Colon (tissue), 2 donors: ENCODE results near the gene CDC42BPA.

ENCODE experiments used
- FAIRE-seq: peaks from 2 replicates; lab custom pipeline; 2012; peaks lifted over from hg19 to GRCh38; lab: Jason Lieb, UNC
- donor health status: control.
- donor health status: control.

Gene CDC42BPA

GRCh38 chr1:227333423-227333822 lies 15.1 kb upstream of the CDC42BPA start:
- no peak for FAIRE-seq

DNA sequence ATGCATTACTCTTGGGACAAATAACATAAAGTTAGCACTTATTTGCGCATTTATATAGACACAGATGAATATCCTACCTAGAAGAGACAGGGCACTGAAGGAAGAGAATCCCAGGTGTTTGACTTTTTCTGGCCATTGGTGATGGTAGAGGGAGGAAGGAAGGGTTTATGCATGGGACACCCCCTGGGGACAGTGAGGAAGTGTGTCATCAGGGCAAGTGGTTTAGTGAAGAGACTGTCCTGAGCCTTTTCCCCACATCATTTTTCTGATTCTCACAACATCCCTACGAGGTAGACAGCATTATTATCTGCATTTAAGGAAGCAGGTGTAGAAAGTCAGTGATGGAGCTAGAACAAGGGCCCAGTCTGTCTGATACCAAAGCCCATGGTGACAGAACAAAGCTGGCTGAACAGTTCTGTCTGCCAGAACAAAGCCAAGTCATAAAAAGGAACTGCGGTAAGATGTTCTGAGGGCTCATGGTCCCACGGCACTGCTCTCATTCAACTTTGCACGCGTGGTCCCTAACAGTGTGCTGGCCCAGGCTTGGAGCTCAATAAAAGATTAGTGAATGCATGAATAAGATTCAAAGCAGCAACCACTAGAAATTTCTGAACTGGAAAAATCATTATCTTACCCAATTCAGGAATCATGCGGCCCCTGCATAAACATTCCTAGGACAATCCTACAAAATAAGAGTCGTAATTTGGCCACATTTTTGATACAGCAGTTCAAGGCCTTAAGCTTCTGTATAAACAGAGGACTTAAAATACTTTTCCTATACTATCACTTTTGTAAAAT lies 12.2 kb upstream of the CDC42BPA start:
- FAIRE-seq = no peak

DNA sequence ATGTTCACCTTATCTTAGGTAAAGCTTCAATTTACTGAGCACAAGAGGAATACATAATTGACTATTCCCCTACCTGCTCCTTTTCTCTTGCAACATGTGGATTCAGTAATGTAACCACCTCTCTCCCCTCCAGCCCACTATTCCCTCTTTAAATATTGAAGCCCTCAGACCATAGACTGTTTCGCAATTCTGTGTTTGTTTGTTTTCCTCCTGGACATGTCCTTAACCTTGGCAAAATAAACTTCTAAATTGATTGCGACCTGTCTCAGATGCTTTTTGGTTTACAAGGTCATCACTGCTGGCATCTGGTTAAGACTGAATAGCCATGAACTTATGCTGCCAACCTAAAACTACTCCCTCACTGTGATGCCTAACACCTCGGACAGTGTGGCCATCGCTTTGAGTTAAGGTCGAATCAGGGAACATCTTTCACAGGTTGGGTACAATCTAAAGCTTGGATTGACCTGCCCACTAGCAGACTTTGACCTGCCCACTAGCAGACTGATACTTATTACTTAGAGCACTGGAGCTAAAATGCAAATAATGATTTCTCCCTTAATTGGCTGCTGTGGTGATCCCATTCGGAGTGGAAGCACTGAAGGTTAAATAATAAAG lies 10.2 kb upstream of the CDC42BPA start:
- FAIRE-seq = no peak

- FAIRE-seq = no peak
Observed at GRCh38 chr1:227325156-227325555, 6.9 kb upstream of the CDC42BPA start.

GRCh38 chr1:227323967-227324268 lies 5.6 kb upstream of the CDC42BPA start:
- FAIRE-seq = no peak

GRCh38 chr1:227323171-227323966 lies 5.1 kb upstream of the CDC42BPA start:
- FAIRE-seq = no peak

GRCh38 chr1:227322376-227322775 lies 4.1 kb upstream of the CDC42BPA start:
- no peak for FAIRE-seq

DNA sequence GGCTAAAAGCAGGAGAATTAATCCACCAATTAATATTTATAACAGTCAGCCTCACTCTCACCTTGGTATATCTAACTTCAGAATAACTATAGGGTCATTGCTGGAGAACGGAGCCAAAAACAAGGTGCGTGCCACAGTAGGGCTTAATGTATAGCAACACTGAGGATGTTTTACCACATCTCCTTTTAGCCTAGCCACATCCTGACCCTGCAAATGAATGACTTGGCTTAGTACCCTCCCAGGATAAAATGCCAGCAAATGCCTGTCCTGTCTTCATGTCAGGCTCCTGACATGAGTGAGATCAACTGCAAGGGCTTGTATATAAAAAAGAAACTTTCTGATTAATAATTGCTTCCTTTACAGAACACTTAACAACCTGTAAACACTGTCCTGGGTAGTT lies 2.7 kb upstream of the CDC42BPA start:
- FAIRE-seq = no peak

DNA sequence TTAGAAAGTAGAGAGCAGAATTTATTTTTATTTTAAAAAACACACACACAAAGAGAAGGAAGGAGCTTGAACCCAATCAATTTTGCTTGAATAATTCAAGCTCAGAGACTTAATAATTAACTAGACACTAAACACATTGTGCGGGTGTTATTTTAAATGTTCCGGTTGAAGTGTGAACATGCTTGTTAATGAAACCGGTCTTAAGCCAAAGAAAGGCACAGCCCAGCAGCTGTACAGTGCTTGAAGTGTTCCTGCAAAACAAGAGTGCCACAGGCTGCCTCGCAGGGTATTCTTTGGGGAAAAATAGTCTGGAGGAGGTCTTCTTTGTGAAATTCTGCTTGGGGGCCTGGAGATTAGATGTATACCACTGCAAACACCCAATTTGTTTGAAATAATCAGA lies 2.2 kb upstream of the CDC42BPA start:
- FAIRE-seq = no peak

- no peak for FAIRE-seq
Observed at GRCh38 chr1:227318853-227319607, 738 bp upstream of the CDC42BPA start.

DNA sequence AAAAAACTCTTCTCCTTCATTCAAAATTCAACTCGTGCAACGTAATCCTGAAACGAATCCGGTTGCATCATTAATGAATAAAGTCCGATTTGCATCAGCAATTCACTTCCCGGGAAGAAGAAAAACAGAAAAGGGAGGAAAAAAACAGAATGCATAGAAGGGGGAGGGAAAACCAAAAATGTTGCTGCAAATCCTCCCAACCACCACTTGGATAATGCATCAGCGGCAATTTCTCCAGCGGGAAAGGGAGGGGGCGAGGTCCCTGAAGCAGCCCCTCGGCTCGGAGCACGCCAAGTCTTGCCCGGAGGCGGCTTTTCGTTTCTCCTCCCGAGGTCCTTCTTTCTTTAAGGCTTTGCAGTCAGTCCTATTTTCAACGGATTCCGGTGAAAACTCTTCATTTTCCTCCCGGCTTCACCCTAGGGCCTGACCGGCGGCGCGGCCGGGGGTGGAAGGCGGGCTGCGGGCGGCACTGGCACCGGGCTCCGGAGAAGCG lies 723 bp downstream of the CDC42BPA start:
- FAIRE-seq = no peak

- no peak for FAIRE-seq
Observed at GRCh38 chr1:227317011-227317451, 1.3 kb downstream of the CDC42BPA start.

GRCh38 chr1:227316456-227316855 lies 1.8 kb downstream of the CDC42BPA start:
- no peak for FAIRE-seq

- FAIRE-seq = no peak
Observed at GRCh38 chr1:227315629-227316346, 2.5 kb downstream of the CDC42BPA start.

GRCh38 chr1:227314014-227314848 lies 4.1 kb downstream of the CDC42BPA start:
- FAIRE-seq = peak; percentile 41

- FAIRE-seq = peak; percentile 78
Observed at GRCh38 chr1:227312361-227313025, 5.8 kb downstream of the CDC42BPA start.

DNA sequence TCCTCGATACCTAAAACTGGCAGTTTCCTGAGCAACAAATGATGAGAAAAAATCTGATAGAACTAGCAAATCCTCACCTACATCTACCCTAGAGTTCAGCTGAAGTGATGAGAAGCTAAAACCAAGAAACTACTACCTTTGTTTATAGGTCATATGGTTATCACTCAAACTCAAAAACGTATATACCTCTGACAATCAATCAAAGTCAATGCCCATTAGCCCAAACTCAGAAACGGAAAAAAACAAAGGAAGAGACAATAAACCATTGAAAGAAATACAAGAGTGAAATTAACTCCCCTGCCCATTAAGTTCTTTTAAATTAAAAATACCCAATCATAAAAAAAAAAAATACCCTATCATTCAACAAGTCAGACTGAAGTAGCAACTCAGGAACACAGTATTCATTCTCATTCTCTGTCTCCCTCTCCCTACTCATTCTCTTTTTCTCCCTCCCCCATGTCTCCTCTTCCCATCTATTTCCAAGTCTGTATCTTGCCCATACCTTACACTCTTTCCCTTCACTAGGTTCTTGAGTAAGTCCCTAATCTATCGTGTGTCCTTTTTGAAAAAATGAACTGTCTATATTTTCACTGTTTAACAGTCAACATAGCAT lies 6.8 kb downstream of the CDC42BPA start:
- FAIRE-seq = no peak

DNA sequence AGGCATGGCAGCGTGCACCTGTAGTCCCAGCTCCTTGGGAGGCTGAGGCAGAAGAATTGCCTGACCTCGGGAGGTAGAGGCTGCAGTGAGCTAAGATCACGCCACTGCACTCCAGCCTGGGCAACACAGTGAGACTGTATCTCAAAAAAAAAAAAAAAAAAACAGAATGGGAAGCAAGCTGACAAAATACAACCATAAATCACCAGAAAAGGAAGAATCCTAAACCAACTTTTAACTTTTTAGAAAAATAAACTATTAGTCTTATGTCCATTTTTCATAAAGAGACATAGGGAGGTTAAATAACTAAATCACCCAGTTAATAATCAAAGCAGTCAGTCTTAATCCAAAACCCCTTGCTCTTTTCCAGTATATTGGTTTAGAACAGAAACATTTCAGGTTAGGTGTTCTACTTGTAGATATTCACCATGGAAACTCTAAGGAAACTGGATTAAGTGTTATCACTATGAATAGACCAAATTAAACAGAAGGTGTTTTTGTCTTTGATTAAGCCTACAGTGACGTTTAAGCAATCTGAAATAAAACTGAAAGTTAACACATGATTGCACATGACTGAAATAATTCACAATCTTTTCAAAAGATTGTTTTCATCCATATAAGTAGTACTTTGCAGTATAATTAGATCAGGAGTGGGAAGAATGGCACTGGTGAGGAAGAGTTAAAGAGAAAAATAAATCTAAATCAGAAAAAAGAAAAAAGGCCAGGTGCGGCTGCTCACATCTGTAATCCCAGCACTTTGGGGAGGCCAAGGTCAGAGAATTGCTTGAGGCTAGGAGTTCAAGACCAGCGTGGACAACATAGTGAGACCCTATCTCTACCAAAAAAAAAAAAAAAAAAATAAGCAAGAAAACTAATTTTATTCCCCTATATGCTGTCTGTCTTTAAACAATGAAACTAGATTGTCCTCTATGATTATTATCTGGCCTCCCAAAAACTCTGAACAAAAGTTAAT lies 9.6 kb downstream of the CDC42BPA start:
- FAIRE-seq = no peak
